ENCODE measurements around the gene KNTC1.
"Not testable (repeated sequence)": the region's sequence is repeated elsewhere in the genome, so short reads cannot be mapped to it uniquely, and the experiment has no call there.

- TF ChIP-seq, protein P1, sequence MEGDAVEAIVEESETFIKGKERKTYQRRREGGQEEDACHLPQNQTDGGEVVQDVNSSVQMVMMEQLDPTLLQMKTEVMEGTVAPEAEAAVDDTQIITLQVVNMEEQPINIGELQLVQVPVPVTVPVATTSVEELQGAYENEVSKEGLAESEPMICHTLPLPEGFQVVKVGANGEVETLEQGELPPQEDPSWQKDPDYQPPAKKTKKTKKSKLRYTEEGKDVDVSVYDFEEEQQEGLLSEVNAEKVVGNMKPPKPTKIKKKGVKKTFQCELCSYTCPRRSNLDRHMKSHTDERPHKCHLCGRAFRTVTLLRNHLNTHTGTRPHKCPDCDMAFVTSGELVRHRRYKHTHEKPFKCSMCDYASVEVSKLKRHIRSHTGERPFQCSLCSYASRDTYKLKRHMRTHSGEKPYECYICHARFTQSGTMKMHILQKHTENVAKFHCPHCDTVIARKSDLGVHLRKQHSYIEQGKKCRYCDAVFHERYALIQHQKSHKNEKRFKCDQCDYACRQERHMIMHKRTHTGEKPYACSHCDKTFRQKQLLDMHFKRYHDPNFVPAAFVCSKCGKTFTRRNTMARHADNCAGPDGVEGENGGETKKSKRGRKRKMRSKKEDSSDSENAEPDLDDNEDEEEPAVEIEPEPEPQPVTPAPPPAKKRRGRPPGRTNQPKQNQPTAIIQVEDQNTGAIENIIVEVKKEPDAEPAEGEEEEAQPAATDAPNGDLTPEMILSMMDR (IDR thresholded peaks at IDR 0.05): not testable (repeated sequence)
- TF ChIP-seq POLR2A (IDR thresholded peaks at IDR 0.05): not testable (repeated sequence)
Observed at GRCh38 chr12:122592543-122592942, 65.5 kb downstream of the KNTC1 start.
